ENCODE results near the gene TMEM87A. TPM values are rescaled to one million over a fixed set of nuclear protein-coding genes. Genes with fewer than 3 reads are reported as not detected.

The TMEM87A gene
- total and polyA plus RNA-seq, 12 donors = 10.3 to 25.9 (median 20.2) TPM

- Histone ChIP-seq H3K36me3 (peaks cover 0 to 100% (median 38%) of the 10 kb centered on the region in 9 donors), H3K27me3 (no peaks in the 10 kb centered on the region), H3K9me3 (no peaks in the 10 kb centered on the region), H3K27ac (no peak overlapping the region), H3K4me3 (no peak overlapping the region), H3K4me1 (peaks cover 0 to 7% (median 0%) of the 10 kb centered on the region in 9 donors)
- no peak for DNase-seq
- 93 to 97% methylated on average over 3 of the region's 3 CpGs for WGBS, 2 donors
- no peak for TF ChIP-seq CTCF (IDR thresholded peaks at IDR 0.05)
- no peak for ATAC-seq
- intact Hi-C loops (cut with DNase I) = no loop called here
These were observed 10.4 kb upstream of the TMEM87A start for GRCh38 chr15:42283671-42284070.

GRCh38 chr15:42282926-42283325 lies 9.7 kb upstream of the TMEM87A start:
- no peak for DNase-seq
- Histone ChIP-seq H3K9me3 (no peaks in the 10 kb centered on the region), H3K27me3 (no peaks in the 10 kb centered on the region), H3K27ac (no peak overlapping the region), H3K36me3 (peaks cover 0 to 100% (median 37%) of the 10 kb centered on the region in 9 donors), H3K4me3 (no peak overlapping the region), H3K4me1 (peaks cover 0 to 8% (median 0%) of the 10 kb centered on the region in 9 donors)
- ATAC-seq = no peak
- TF ChIP-seq CTCF (IDR thresholded peaks at IDR 0.05) = no peak
- 69 to 72% methylated on average over 5 of the region's 5 CpGs for WGBS, 2 donors
- intact Hi-C loops (cut with DNase I) = no loop called here

GRCh38 chr15:42282344-42282743 lies 9.1 kb upstream of the TMEM87A start:
- ATAC-seq = no peak
- no peak for DNase-seq
- no peak overlapping the region for H3K4me3 ChIP-seq
- peaks cover 0 to 8% (median 0%) of the 10 kb centered on the region in 9 donors for H3K4me1 ChIP-seq
- H3K9me3 ChIP-seq = no peaks in the 10 kb centered on the region
- no peak for TF ChIP-seq CTCF (IDR thresholded peaks at IDR 0.05)
- H3K36me3 ChIP-seq = peaks cover 0 to 100% (median 31%) of the 10 kb centered on the region in 9 donors
- no peaks in the 10 kb centered on the region for H3K27me3 ChIP-seq
- intact Hi-C loops (cut with DNase I) = no loop called here
- no peak overlapping the region for H3K27ac ChIP-seq

GRCh38 chr15:42279234-42279723 lies 6.0 kb upstream of the TMEM87A start:
- H3K27me3 ChIP-seq = no peaks in the 10 kb centered on the region
- WGBS, 2 donors = 57 to 66% methylated on average over 3 of the region's 3 CpGs
- H3K9me3 ChIP-seq = no peaks in the 10 kb centered on the region
- peaks cover 0 to 29% (median 23%) of the 10 kb centered on the region in 9 donors for H3K4me1 ChIP-seq
- peaks cover 0 to 79% (median 31%) of the 10 kb centered on the region in 9 donors for H3K36me3 ChIP-seq
- intact Hi-C loops (cut with DNase I) = loop anchor here in 3 of 10 donors (10.0 kb wide), 2 partner anchors 176 to 196 kb away; no protein-coding TSS in a partner anchor
- DNase-seq (no peak), ATAC-seq (no peak)
- peak overlapping the region in 1 of 10 donors; percentile 55 for H3K27ac ChIP-seq
- TF ChIP-seq CTCF (IDR thresholded peaks at IDR 0.05) = no peak
- H3K4me3 ChIP-seq = no peak overlapping the region

Data from heart right ventricle (tissue), 16 donors.